ENCODE data around the gene CALHM5. TPM values are rescaled to one million over a fixed set of nuclear protein-coding genes. Genes with fewer than 3 reads are reported as not detected.

CALHM5 gene
- total and polyA plus RNA-seq, 2 of the 4 experiments (the other 2 are of a cell fraction), result 3.3 to 10.8 TPM

GRCh38 chr6:116514111-116514510 lies 2.7 kb downstream of the CALHM5 start:
- DNase-seq, result no peak
- Histone ChIP-seq H3K9me1 (ENCODE audit: insufficient read depth, low read length) (peaks cover 15% of the 10 kb centered on the region), H3K4me2 (ENCODE audit: low read depth, low read length) (peak overlapping the region; percentile 50; the same call in 1 of the 2 replicates), H2AK9ac (replicated peaks; ENCODE audit: low read depth, low read length, poor library complexity) (no peak overlapping the region), H2AFZ (replicated peaks; ENCODE audit: low read length, poor library complexity) (no peak overlapping the region), H2BK15ac (ENCODE audit: low read depth, low read length) (no peak overlapping the region), H3K79me1 (ENCODE audit: low read depth in 1 of 2, low read length in 2 of 2) (peaks cover 30 to 46% of the 10 kb centered on the region in 2 experiments), H3K14ac (replicated peaks; ENCODE audit: low read depth, low read length) (peak overlapping the region; percentile 55), H3K4me1 (ENCODE audit: control insufficient read depth, insufficient read depth, low read length) (peaks cover 5% of the 10 kb centered on the region), H3K18ac (ENCODE audit: low read depth, low read length) (no peak overlapping the region), H2AK5ac (ENCODE audit: low read depth, low read length) (no peak overlapping the region), H2BK5ac (ENCODE audit: low read depth, low read length, poor library complexity, severe bottlenecking) (no peak overlapping the region), H3K4ac (ENCODE audit: low read depth, low read length) (no peak overlapping the region), H4K91ac (ENCODE audit: insufficient read depth, low read depth, low read length) (no peak overlapping the region), H4K20me1 (ENCODE audit: insufficient read depth, low read length) (no peaks in the 10 kb centered on the region), H3K23ac (ENCODE audit: low read depth, low read length) (0 out of 2 replicates have a peak overlapping the region, but pooled peaks have one; percentile 2), H4K5ac (ENCODE audit: low read depth, low read length) (no peak overlapping the region), H3K27ac (ENCODE audit: insufficient read depth, low read length) (no peak overlapping the region), H3K9ac (ENCODE audit: low read depth, low read length) (no peak overlapping the region), H4K8ac (ENCODE audit: low read depth in 2 of 2, low read length in 2 of 2) (no peak overlapping the region), H3K56ac (ENCODE audit: extremely low read depth, insufficient read depth, low read length) (no peak overlapping the region), H3K4me3 (ENCODE audit: insufficient read depth, low read depth, low read length) (no peak overlapping the region), H2BK120ac (ENCODE audit: low read depth, low read length) (no peak overlapping the region), H2BK20ac (ENCODE audit: low read depth, low read length) (no peak overlapping the region), H3K27me3 (ENCODE audit: control insufficient read depth, insufficient read depth, low read length) (no peaks in the 10 kb centered on the region), H3K36me3 (ENCODE audit: control insufficient read depth, insufficient read depth, low read length) (peaks cover 3% of the 10 kb centered on the region), H3K9me3 (ENCODE audit: control insufficient read depth, insufficient read depth, low read length) (no peaks in the 10 kb centered on the region)
- dilution Hi-C loops (cut with HindIII; ENCODE audit: low sequenced_read_pairs, unreplicated experiment), result no loop called here
- no TSS peak for BruUV-seq (replicated peaks)
- ChIA-PET CTCF (interaction anchor here (0.7 to 2.3 kb wide), 3 partner anchors 16 to 245 kb away, joined by 3 to 7 read pairs (median 3); no protein-coding TSS in a partner anchor), POLR2A (ENCODE audit: unreplicated experiment) (interaction anchor here (0.6 kb wide), 1 partner anchor 9 kb away, joined by 4 read pairs; no protein-coding TSS in a partner anchor)
- in situ Hi-C loops (cut with MboI; ENCODE audit: low sequenced_read_pairs), result no loop called here
- no peak for TF ChIP-seq MAFK (IDR thresholded peaks at IDR 0.05; ENCODE audit: low read depth, low read length)
- TF ChIP-seq MXI1 (IDR thresholded peaks at IDR 0.05; ENCODE audit: borderline replicate concordance, low read depth, low read length), result no peak
- TF ChIP-seq MAZ (IDR thresholded peaks at IDR 0.05; ENCODE audit: borderline replicate concordance, low read depth, low read length), result no peak
- no peak for TF ChIP-seq CHD1 (IDR thresholded peaks at IDR 0.05; ENCODE audit: low read depth, low read length)
- TF ChIP-seq CTCF (conservative IDR thresholded peaks at IDR 0.05; ENCODE audit: low read depth, low read length), result no peak
- TF ChIP-seq CEBPB (IDR thresholded peaks at IDR 0.05; ENCODE audit: low read depth, low read length), result no peak
- TF ChIP-seq RCOR1 (IDR thresholded peaks at IDR 0.05; ENCODE audit: insufficient replicate concordance, low read length), result no peak
- TF ChIP-seq SMC3 (IDR thresholded peaks at IDR 0.05; ENCODE audit: low read depth, low read length), result no peak
- no peak for TF ChIP-seq POLR2A (IDR thresholded peaks at IDR 0.05; ENCODE audit: low read depth, low read length)
- TF ChIP-seq USF2 (IDR thresholded peaks at IDR 0.05; ENCODE audit: low read depth, low read length), result no peak
- no peak for TF ChIP-seq RFX5 (IDR thresholded peaks at IDR 0.05; ENCODE audit: low read depth, low read length)
- no peak for TF ChIP-seq FOS (IDR thresholded peaks at IDR 0.05; ENCODE audit: low read depth, low read length)
- no peak for TF ChIP-seq NFE2L2 (IDR thresholded peaks at IDR 0.05; ENCODE audit: low read depth, low read length)
- no peak for TF ChIP-seq ELK1 (IDR thresholded peaks at IDR 0.05; ENCODE audit: borderline replicate concordance, low read depth, low read length)
- 100% methylated on average over 1 of the region's 4 CpGs; no CpG with 5 or more reads in 1 of the 2 experiments for WGBS, 2 experiments (ENCODE audit: extremely low coverage in 2 of 2, insufficient read length in 1 of 2)
- ATAC-seq (ENCODE audit: low read depth), result no peak
- intact Hi-C loops (cut with micrococcal nuclease), result loop anchor here (5.0 kb wide), 1 partner anchor 127 kb away; no protein-coding TSS in a partner anchor
